ENCODE data around the gene SEC24D.

SEC24D gene

GRCh38 chr4:118745357-118745756, 90.6 kb downstream of the SEC24D start:
- no peak for DNase-seq

GRCh38 chr4:118743867-118744266, 92.1 kb downstream of the SEC24D start:
- no peak for DNase-seq

- no peak for DNase-seq
These were observed 93.9 kb downstream of the SEC24D start for GRCh38 chr4:118742050-118742449.

DNA sequence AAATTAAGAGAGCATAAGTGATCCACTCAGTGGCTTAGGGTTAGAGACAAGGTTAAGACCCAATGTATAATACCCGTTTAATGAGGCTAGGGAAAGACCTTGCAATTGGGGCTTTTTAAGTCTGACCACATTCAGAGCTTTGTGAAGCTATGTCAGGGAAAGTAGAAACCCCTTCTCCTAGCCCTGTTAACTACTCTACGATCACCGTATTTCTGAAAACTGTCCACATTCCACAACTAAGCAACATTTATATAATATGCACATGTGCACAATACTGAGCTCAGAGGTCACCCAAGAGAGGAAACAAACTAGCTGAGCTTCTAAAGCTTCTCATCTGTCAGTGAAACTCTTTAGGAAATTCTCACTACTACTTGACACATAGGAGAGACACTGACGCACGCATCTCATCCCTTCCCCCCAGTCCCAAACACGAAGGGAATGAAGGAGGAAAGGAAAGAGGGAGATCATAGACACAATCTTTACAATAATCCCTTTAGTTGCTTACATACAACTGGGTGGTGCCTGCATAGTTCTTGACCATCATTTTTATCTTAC, 94.5 kb downstream of the SEC24D start:
- DNase-seq = no peak

DNA sequence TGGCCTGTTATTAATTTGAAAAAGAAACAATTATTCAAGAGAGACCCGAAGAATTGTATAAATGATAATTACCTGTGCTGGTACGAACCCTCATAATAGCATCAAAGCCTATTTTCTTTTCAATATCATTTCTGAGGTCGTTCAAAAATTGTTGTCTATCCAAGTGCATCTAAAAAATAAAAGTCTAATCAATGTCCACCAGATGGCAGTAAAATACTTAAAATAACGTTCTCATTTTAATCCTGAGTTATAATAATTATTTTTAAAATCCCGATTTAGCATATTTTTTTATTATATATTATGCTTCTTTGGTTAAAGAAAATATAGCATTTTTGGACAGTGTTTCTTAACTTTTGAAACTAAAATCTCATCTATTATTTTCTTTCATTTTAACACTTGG, 95.1 kb downstream of the SEC24D start:
- peak; percentile 52 for DNase-seq

DNA sequence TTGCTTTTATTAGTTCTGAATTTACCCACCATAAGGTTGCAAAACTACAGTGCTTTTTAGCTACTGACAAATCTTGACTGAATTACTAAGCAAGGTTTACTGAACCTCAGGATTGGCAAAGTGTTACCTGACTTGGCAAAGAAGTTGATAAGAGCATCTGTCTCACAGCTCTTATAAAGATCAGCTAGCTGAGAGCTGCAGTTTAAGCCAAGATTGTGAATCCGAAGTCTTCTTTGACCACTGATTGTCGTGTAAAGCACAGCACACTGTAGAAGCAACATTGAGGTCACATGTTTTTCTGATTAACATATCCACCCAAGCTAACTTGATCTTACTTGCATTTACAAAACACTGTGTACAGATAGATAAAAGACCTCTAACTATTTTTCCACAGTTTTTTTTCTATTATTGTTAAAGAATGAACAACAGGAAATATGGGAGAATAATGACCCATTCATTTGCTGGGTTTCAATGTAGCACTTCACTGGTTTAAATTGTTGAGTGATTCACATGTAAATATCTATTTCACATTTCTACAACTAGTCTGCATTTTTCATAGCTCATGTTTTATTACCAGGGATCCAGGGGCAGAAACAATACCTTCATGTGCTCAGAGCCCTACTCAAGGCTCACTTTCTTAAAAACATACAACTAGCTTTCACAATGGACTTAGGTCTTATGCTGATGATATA, 96.8 kb downstream of the SEC24D start:
- DNase-seq = no peak

GRCh38 chr4:118738090-118738489, 97.8 kb downstream of the SEC24D start:
- no peak for DNase-seq

- DNase-seq = no peak
These were observed 99.0 kb downstream of the SEC24D start for GRCh38 chr4:118736900-118737299.

DNA sequence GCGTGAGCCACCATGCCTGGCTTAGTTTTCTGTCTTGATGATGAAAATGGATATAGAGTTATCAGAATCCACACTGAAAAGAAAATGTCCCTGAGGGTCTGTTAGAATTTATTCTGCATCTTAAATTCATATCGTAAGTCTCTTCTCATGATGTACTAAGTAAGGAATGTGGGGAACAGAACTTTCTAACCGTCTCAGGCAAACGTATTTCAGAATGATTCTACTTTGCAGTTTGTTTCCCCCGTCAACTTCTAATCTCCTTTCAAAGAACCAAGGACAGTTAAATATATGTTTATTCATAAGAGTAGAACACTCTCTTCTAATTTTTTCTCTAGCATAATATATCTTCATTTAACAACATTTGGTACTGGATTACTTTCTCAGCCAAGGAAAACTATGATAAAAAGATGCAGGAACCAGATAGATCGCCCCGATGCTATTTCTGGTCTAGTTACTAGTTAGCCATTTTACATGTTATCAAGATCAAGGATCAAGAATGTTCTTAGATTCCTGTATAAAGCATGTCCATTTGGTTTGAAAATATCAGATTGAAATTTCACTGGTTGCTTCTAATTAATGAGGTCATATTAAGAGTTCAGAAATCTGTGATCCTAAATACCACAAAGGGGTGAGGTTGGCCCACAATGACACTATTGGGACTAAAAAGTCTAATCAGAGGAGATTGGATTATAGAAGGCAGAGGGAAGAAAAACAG, 101.3 kb downstream of the SEC24D start:
- no peak for DNase-seq

DNA sequence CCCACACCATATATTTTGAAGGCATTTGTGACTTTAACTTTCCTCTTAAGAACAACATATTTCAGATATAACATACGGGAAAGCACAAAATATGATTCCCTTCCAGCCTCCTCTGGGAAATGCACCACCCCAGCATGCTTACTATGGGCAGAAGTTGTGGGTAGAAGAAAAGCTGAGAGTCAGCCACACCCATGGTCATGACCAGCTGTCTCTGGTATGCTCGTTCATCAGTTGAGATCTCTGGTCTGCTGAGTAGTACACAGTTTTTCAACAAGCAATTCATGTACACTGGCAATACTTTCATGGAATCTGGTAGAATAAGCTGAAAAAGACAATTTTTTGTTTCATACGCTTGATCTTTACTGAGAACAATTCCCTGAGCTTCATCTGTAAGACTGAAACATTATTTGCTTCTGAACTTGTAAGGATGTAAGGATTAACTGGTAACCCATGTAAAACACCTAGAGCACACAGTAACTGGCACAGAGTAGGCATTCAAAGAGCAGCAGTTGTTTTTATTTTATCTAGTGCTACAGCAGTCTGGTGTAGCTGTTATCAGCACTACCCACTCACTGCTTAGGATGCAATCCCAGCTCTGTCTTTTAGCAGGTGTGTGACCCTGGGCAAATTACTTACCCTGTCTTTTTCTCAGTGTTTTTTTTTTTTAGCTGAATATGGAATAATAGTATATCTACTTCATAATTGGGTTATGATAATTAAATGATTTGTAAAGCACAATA, 103.2 kb downstream of the SEC24D start:
- DNase-seq = no peak

GRCh38 chr4:118730683-118731082, 105.2 kb downstream of the SEC24D start:
- no peak for DNase-seq

DNA sequence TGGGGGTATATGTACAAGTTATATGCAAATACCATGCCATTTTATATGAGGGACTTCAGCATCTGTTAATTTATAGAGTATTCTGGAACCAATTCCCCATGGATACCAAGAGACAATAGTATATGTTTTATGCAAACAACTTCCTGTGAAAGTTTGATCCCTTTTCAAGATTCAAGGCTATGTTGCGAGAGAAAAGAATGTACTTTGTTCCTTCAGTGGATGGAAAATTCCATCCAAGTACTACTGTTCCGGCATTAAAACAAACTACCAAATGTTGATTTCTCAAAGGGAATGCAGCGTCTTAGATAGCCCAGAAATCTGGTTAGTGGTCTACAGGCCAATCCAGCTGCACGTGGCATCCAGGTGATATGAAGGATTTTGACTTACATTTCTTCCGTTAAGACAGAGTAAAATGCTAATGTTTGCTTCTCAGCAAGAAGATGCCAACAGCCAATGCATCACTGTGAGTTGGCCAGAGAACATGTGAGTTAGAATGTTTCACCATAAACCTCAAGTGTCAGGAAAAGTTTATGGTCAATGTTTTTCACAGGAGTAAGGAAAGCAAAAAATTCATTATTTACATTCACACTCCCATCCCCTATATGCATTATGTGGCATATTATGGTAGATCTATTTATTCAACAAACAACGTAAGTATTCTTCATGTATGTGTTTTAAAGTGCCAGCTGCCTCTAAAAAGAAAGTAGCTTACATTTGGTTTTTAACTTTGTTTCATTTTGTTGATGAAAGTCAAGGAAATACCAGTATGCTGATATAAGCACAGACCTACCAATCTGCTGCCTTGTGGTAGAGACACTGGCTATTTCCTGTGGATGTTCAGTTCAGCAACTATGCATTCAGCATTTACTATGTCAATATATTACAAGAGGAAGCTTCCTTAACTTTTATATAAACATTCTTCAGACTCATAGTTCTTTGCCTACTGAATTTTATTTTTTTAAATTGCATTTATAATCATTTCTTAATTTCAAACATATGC, 106.3 kb downstream of the SEC24D start:
- no peak for DNase-seq

DNA sequence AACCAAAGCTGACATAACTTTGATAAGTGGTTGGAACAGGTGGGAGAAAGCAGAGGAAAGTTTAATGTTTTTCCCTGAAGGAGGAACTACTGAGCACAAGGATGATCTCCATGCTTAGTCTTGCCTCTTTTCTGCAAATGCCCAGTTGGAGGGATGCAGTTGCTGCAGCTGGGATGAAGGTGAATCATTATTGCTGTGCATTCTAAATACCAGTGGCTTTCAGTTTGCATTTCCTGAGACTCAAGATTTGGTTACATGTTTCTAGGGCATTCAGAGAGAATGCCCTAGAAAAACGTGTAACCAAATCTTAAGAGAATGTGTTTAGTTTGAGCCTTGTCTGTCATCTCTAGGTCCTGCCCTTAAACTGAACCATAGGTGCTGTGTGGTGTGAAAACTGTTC, 108.6 kb downstream of the SEC24D start:
- DNase-seq = no peak

DNA sequence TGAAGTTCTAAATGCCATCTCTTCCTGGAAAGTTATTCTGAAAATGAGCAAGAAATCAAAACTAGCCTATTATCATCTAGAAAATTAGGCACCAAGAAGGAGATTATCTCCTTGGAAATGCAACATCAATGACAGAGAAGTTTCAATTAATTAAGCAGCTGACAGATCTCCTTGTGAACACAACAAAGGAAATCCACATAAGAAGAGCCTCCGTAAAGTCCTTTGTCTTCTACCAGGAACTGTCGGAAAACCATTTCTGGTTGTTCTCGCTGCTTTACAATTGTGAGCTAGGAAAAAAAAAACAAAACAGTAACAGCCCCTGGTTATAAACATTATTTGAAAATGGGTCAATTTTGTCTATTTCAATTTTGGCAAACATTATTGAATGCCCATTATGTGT, 112.6 kb downstream of the SEC24D start:
- no peak for DNase-seq

GRCh38 chr4:118721752-118722151, 114.2 kb downstream of the SEC24D start:
- no peak for DNase-seq

DNA sequence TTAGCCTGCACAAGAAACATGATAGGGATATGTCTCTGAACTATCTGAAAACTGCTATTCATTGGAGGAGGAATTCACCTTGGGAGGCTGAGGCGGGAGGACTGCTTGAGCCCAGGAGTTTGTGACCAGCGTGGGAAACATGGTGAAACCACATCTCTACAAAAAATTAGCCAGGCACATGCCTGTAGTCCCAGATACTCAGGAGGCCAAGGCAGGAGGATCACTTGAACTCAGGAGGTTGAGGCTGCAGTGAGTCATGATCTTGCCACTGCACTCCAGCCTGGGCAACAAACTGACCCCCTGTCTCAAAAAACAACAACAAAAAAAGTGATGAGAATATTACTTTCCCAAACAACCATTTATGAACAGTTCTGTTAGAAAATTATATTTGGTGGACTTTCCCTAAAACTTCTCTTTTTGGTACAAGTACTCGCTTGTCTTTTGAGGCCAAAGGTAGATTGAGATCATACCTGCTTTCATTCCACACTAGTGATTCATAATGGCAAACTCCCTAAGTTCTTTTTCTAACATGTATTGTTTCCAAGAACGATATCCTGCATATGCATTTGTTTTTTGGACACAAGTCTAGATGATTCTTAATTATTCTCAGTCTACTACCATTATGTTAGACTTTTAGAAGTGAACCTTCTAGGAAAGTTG, 117.3 kb downstream of the SEC24D start:
- DNase-seq = no peak

DNA sequence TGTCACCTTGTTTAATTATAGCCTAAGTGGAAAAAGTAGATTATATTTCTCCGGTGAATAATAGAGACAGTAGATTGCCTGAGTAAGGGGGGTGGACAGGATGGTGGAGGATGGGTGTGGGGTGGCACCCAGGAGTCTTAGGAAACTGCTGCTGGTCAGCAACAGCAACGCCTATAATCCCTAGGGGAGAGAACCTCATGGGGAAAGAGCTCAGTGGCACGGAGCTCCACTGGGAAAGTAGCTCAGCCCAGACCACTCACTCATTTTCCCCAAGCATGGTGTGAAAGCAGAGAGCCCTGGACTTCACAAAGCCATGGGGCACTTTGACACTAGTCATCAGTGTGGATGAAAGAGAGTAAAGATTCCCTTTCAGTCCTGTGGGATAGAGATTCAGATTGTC, 119.6 kb downstream of the SEC24D start:
- DNase-seq = no peak

DNA sequence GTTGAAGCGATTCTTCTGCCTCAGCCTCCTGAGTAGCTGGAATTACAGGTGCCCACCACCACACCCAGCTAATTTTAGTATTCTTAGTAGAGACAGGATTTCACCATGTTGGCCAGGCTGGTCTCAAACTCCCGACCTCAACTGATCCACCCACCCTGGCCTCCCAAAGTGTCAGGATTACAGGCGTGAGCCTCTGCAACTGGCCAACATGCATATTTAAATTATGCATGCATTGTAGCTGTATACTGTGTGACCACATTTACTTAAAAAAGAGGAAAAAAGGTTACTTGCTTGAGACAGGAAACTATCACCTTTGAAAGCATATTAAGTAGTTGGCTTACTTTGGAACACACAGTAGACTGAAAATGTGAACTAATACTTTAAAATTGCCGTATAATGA, 121.2 kb downstream of the SEC24D start:
- no peak for DNase-seq

- DNase-seq = no peak
These were observed 123.1 kb downstream of the SEC24D start for GRCh38 chr4:118712872-118713271.

- no peak for DNase-seq
These were observed 124.9 kb downstream of the SEC24D start for GRCh38 chr4:118711052-118711451.

DNA sequence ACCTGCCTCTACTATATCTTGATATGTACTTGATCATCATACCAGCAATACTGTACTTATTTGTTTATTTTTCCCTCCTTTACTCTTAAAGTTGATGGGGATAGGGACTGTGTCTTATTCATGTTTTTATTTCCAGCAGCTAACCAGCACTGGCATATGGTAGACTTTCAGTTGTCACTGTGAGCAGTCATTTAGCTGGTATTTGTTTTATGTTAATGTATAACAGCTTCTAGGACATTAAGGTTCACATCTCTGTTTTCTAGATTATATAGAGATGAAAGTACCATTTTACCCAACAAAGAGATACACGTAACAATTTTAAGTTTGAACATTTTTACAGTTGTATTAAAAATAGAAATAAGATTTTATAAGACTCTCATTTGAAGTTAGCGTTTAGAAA, 132.8 kb downstream of the SEC24D start:
- no peak for DNase-seq
